GM21529 (cell line): ENCODE measurements around the gene CARD14.

Experiments used
- ATAC-seq: cut with Tn5 transposase; IDR thresholded peaks from one replicate; pipeline ENCODE4 v1.9.1; 2021; ENCODE audit not compliant: unreplicated experiment

Gene CARD14

GRCh38 chr17:80169784-80170500, at the start of gene CARD14:
CARD14 (plus strand) TSS chr17:80170030; CDS start chr17:80181439, 11,409 bp downstream.
- no peak for ATAC-seq

GRCh38 chr17:80122026-80122575, 47.7 kb upstream of the CARD14 start:
- ATAC-seq: no peak

GRCh38 chr17:80122926-80123505, 46.8 kb upstream of the CARD14 start:
- no peak for ATAC-seq

DNA sequence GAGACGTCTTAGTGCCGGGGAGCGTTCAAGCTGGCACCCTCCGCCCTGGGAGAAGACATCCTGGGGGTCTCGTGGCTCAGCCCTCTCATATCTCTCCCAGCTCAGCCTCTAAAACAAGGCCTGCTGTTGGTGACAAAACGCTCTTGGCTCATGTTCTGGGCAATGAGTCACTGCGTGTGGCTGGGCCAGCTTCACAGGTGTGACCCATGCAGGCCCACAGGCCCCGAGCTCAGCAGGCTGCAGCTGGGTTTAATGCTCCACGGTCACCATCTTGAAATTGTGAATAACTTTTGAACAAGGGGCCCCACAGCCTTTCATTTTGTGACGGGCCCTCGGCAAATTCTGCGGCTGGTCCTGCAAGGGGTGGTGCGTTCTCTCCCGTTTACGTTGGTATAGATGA, 46.0 kb upstream of the CARD14 start:
- no peak for ATAC-seq

GRCh38 chr17:80124351-80124981, 45.4 kb upstream of the CARD14 start:
- no peak for ATAC-seq

GRCh38 chr17:80125656-80126448, 44.0 kb upstream of the CARD14 start:
- ATAC-seq: no peak

GRCh38 chr17:80126449-80126715, 43.4 kb upstream of the CARD14 start:
- no peak for ATAC-seq

GRCh38 chr17:80129006-80129565, 40.7 kb upstream of the CARD14 start:
- ATAC-seq: no peak

GRCh38 chr17:80130992-80131391, 38.8 kb upstream of the CARD14 start:
- ATAC-seq: no peak

GRCh38 chr17:80132906-80133625, 36.8 kb upstream of the CARD14 start:
- no peak for ATAC-seq

DNA sequence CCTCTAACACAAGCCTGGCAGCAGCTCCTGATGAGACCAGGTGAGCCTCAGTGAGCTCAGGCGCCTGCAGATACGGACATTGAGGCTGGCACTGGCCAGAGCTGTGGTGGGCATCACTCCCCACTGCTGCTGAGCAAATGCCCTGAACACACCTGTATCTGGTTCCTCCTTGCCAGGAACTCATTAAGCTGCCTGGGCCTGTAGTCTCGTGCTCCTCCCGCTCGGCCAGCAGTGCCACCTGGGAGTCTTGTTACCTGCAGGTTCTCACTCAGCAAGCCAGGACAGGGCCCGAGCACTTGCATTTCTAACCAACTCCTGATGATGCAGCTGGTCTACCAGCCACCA, 36.2 kb upstream of the CARD14 start:
- ATAC-seq: no peak

DNA sequence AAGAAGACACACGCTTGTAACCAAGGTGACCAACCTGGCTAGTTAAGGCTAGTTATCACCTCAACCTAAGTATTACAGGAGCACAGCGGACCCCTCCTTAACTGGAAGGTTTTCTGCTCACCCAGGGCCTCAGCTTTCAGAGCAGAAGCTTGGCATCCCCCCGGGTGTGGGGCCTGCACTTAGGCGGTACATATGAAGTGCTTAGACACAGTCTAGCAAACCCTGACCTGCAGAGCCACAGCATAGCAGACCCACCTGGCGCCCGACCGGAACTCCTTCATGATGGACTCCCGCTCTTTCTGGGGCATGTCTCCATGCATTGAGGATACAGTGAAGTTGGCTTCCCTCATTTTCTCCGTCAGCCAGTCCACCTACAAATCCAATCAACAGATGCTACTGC, 32.7 kb upstream of the CARD14 start:
- ATAC-seq: no peak

DNA sequence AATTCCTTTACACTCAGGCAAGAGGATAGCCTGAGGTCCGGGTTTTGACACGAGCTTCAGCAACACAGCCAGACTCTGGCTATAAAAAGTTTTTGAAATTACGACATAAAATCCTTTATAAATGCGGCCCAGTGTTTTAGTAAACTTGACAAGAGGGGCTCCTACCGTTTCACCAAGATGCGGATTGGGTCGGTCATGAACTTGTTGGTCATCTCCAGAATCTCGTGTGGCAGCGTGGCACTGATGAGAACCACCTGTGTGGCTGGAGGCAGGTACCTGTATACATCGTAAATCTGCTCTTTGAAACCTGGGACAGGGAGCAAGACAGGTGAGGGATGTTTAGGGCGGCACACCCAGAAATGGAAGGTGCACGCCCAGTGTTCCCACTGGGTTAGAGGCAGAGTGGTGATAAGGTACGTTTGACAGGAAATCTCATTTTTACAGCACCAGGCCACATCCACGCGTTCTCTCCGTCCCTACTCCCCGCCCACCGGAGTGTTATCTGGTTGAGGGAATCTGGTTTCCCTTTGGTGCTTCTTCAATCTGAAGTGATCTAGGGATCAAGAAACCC, 30.9 kb upstream of the CARD14 start:
- no peak for ATAC-seq

DNA sequence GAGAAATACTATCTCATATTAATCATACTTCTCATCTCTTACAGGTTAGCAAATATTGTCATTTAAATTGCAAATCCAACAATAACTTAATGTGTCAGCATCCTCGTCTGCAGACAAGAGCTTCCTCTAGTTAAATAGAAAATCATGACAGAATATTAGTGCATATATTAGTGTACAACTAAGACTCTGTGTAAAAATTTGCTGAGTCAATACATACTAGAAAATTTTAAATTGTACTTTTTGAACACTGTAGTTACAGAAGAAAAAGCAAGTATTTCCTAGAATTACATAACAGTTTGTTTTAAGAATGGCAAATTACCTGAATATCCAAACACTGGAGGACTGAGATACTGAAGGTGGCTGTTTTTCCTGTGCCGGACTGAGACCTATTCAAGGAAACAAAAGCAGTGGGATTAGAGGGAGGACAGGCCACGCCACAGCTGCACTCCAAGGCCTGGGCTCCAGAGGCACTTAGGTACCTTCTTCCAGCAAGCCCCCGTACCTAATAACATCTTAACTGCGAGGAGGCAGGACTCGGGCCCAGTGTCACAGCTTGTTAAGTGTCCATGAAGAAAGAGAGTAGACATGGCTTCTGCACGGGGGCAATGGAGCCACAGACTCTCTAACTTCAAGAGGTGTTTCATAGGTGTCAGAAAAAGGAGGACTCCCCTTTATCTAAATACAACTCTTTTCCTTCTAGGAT, 28.2 kb upstream of the CARD14 start:
- ATAC-seq: no peak

- no peak for ATAC-seq
These were observed 26.9 kb upstream of the CARD14 start for GRCh38 chr17:80142929-80143328.

- no peak for ATAC-seq
These were observed 24.5 kb upstream of the CARD14 start for GRCh38 chr17:80145076-80146075.

- peak; percentile 17 for ATAC-seq
These were observed 23.5 kb upstream of the CARD14 start for GRCh38 chr17:80146121-80147034.
